GM21528 (cell line): ENCODE measurements around the gene COL6A1.
"Not testable (repeated sequence)": the region's sequence is repeated elsewhere in the genome, so short reads cannot be mapped to it uniquely, and the experiment has no call there.

ENCODE experiments used
- ATAC-seq: cut with Tn5 transposase; IDR thresholded peaks from one replicate; pipeline ENCODE4 v1.9.1; 2021; ENCODE audit warnings: mild to moderate bottlenecking, moderate library complexity; ENCODE audit not compliant: unreplicated experiment, low FRiP score

COL6A1 gene

DNA sequence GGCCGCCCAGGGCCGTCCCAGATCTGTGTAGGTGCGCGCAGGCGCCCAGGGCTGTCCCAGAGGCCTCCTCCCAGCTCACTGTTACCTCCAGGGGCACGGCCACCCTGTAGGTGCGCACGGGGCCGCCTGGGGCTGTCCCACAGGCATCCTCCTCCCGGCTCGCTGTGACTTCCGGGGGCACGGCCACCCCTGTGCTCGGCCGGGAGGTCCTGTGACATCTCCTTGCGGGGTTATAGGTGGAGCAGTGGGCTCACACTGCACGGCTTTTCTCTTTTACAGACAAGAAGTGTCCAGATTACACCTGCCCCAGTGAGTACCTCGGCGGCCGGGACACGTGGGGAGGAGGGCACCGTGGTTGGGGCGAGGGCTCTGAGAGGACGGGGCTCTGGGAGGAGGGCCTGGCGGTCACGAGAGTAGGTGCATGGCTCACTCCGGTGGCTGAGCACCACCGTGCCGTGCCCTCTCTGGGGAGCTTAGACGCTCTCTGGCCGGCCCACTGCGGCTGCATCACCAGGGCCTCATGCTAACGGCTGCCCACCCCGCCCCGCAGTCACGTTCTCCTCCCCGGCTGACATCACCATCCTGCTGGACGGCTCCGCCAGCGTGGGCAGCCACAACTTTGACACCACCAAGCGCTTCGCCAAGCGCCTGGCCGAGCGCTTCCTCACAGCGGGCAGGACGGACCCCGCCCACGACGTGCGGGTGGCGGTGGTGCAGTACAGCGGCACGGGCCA lies 21.4 kb downstream of the COL6A1 start:
- ATAC-seq: no peak

DNA sequence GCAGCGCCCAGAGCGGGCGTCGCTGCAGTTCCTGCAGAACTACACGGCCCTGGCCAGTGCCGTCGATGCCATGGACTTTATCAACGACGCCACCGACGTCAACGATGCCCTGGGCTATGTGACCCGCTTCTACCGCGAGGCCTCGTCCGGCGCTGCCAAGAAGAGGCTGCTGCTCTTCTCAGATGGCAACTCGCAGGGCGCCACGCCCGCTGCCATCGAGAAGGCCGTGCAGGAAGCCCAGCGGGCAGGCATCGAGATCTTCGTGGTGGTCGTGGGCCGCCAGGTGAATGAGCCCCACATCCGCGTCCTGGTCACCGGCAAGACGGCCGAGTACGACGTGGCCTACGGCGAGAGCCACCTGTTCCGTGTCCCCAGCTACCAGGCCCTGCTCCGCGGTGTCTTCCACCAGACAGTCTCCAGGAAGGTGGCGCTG lies 22.0 kb downstream of the COL6A1 start:
- ATAC-seq: no peak

DNA sequence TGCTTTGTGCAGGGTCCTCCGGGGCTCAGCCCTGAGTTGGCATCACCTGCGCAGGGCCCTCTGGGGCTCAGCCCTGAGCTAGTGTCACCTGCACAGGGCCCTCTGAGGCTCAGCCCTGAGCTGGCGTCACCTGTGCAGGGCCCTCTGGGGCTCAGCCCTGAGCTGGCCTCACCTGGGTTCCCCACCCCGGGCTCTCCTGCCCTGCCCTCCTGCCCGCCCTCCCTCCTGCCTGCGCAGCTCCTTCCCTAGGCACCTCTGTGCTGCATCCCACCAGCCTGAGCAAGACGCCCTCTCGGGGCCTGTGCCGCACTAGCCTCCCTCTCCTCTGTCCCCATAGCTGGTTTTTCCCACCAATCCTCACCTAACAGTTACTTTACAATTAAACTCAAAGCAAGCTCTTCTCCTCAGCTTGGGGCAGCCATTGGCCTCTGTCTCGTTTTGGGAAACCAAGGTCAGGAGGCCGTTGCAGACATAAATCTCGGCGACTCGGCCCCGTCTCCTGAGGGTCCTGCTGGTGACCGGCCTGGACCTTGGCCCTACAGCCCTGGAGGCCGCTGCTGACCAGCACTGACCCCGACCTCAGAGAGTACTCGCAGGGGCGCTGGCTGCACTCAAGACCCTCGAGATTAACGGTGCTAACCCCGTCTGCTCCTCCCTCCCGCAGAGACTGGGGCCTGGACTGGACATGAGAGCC lies 22.7 kb downstream of the COL6A1 start:
- ATAC-seq: no peak

DNA sequence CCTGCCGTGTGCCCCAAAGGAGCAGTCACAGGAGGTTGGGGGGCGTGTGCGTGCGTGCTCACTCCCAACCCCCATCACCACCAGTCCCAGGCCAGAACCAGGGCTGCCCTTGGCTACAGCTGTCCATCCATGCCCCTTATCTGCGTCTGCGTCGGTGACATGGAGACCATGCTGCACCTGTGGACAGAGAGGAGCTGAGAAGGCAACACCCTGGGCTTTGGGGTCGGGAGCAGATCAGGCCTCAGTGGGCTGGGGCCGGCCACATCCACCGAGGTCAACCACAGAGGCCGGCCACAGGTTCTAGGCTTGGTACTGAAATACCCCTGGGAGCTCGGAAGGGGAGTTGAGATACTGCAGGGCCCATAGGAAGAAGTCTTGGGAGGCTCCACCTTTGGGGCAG lies 23.5 kb downstream of the COL6A1 start:
- ATAC-seq: no peak

DNA sequence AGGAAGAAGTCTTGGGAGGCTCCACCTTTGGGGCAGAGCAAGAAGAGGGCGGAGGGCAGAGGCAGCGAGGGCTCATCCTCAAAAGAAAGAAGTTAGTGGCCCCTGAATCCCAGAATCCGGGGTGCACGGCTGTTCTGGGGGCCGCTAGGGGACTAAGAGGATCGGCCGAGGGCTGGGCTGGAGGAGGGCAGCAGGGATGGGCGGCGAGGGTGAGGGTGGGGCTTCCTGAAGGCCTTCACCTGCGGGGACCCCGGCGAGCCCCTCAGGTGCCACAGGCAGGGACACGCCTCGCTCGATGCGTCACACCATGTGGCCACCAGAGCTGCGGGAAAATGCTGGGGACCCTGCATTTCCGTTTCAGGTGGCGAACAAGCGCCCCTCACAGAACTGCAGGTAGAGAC lies 23.9 kb downstream of the COL6A1 start:
- no peak for ATAC-seq

DNA sequence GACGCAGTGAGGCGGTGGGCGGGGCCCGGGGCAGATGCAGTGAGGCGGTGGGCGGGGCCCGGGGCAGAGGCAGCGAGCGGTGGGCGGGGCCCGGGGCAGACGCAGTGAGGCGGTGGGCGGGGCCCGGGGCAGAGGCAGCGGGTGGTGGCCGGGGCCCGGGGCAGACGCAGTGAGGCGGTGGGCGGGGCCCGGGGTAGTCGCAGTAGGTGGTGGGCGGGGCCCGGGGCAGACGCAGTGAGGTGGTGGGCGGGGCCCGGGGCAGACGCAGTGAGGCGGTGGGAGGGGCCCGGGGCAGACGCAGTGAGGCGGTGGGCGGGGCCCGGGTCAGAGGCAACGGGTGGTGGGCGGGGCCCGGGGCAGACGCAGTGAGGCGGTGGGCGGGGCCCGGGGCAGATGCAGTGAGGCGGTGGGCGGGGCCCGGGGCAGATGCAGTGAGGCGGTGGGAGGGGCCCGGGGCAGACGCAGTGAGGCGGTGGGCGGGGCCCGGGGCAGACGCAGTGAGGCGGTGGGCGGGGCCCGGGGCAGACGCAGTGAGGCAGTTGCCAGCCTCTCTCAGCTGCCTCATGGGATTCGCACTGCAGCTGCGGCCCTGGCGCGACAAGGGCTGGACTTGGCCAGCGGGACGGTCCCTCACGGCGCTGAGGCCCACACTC lies 24.4 kb downstream of the COL6A1 start:
- not testable (repeated sequence) for ATAC-seq

DNA sequence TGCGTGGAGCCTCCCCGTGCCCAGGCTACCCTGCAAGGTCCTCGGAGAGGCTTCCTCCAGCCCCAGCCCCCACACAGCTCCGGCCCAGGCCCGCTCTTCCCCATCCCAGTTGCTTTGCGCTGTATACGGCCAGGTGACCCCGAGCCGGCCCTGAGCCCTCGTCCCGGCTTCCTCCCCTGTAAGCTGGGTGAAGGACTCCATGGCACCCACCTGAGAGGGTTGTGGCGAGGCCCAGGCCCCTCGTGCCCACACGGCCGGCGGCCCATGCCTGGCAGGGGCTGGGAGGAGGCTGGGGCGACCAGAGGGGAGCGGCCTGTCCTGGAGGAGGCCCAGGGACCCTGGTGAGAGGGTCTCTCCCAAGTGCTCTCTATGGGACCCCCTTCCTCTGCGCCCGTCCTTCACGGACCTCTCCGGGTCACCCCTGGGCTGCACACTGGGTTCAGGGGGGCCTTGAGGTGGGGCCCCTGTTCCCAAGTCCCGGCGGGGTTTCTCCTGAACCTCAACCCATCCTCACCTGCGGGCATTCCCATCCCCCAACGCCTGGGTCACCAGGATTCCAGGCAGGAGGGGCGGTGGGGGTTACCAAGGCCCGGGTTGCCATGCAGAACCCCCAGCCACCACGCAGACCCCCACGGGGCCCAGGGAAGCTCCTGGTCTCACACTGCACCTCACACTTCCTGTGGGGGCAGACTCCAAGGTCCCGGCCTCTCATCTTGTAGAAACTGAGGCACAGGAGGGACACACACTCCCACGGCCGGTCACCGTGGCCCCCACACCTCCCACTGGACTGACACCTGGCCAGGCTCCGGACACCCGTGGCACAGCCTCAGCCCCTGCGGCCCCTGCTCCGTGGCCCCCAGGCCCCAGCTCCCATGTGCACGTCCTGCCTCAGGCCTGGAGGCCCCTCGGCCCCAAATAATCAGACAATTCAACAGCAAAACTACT lies 25.2 kb downstream of the COL6A1 start:
- ATAC-seq: no peak

DNA sequence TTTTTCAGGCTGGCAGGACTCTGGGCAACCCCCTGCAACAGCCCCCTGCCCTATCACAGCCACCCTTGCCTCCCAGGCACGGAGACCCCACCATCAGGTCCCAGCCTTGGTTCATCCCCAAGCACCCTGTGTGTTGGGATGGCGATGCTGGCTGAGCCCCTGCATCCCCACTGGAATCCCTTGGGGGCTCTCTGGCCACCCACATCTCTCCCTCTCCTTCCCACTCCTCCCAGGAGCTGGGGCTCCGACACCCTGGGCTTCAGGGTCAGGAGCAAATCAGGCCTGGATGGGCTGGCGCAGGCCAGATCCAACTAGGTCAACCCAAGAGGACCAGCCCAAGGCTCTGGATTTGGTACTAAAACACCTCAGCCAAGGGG lies 25.9 kb downstream of the COL6A1 start:
- no peak for ATAC-seq

DNA sequence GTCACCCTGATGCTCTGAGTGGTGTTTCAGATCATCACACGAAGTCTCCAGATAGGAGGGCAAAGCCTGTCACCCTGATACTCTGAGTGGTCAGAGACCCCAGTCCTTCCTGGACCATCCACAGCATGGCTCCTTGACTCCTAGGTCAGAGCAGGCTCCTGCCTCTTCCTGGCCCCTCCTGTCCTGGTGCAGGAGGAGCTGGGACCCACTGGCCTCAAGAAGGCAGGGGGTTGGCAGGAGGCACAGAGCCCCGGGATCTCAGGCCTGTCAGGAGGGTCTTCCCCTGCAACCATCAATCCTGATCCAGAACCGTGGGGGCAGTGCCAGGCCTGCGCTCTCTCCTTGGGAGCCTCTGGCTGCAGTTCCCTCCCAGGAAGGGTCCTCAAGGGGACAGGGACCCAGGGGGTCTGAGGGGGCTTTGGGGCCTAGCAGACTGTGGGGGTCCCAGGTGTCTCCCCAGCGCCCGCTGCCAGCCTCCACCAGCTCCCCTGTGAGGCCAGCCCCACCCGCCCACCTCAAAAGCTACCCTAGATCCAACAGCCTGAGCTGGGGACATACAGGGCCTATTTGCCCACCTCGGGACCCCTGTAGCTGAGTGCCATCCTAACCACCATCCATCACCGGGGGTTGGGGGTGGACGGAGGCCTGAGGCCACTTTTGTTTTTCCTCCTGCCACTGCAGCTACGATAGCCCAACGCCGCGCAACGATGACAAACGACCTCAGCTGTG lies 27.5 kb downstream of the COL6A1 start:
- ATAC-seq: no peak

DNA sequence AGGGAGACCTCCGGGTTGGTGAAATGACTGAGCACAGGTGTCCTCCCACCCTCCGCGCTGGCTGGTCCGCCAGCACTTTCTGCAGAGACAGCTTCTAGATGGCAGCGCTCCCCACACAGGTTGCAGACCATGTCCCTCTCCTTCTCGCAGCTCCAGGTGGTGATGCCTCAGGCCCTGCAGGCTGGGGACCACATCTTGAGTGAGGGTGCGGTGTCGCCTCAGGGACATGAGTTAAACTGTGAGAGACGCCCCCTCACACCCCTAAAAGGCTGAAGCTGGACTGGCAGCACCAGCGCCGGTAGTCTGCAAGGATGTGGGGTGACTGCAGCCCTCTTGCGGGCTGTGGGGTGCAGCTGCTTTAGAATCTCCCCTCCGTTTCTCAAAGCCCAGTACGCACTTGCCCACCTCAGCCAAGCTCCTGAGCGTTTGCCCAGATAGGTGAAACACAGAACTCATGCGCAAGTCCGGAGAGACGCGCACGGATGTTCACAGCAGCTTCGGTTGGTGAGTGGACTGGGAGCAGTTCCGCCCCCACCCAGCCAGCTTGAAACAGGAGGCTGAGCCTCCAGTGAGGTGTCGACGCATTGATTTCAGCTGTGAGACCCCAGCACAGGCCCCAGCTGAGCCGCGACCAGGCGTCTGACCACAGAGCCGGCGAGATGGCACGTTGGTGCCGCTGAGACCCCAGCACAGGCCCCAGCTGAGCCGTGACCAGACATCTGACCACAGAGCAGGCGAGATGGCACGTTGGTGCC lies 28.6 kb downstream of the COL6A1 start:
- no peak for ATAC-seq

DNA sequence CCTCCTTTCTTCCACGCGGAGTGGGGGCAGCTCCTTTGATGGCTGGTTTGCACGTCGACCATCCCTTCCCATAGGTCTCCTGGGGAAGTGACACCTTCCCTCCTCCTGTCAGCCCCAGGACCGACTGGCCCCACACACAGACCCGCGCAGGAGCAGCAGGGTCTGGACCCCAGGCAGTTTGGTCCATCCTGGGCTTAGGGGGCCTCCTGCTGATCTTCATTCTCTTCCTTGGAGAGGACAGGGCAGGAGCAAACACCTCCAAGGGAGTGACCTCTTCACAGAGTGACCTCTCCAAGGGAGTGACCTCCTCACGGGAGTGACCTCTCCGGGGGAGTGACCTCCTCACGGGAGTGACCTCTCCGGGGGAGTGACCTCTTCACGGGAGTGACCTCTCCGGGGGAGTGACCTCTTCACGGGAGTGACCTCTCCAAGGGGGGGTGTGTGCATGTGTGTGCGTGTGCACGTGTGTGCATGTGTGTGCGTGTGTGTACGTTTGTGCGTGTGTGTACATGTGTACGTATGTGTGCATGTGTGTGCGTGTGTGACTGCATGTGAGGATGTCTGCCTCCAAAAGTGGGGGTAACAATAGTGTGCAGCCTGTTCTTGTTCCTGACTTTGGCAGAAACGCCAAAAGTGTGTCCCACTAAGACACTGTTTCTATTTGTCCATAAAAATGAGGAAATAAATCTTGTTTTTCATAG lies 29.8 kb downstream of the COL6A1 start:
- no peak for ATAC-seq

DNA sequence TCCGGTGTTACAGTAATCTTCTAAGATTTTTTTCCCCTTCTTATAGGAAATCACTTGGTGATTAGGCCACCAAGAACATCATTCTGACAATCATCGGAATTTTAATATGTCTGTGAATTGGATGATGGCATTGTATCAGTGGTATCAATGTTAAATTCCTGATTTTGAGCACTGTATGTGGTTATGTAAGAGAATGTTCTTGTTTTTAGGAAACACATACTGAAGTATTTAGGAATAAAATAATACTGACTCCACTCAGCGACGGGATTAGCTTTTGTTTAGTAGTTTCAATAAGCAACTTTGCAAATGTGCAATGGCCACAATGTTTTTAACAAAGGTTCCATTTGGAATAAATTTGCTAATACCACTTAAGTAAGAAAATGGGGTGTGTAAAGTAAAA lies 30.6 kb downstream of the COL6A1 start:
- no peak for ATAC-seq

DNA sequence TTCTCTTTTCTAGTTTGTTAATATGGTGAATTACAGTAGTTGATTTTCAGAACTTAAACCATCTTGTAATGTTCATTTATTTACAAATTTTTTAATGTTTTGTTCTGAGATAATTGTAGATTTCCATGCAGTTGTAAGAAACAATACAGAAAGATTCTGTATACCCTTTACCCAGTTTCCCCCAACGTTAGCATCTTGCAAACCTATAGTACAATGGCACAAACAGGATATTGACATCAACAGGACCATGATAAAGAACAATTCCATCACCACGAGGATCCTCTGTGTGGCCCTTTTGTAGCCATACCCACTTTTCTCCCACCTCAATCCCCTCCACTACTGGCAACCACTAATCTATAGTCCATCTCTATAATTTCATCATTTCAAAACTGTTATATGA lies 33.3 kb downstream of the COL6A1 start:
- no peak for ATAC-seq

DNA sequence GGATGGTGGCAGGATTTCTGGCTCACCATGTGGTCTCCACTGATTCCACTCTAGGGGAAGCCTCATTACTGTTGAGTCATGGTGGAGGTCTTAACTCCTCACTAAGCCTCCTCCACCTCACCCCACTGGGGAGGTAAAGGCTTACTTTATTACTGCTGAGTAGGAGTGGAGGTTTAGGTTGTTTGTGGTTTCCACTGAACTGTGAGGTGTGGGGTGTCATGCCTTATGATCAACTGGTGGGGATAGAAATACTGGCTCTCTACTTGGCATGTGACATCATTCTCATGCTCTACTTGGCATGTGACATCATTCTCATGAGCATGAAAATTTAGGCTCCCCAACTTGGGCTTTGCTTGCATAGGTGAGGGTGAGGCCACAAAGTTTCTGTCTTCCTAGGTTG lies 35.6 kb downstream of the COL6A1 start:
- no peak for ATAC-seq

DNA sequence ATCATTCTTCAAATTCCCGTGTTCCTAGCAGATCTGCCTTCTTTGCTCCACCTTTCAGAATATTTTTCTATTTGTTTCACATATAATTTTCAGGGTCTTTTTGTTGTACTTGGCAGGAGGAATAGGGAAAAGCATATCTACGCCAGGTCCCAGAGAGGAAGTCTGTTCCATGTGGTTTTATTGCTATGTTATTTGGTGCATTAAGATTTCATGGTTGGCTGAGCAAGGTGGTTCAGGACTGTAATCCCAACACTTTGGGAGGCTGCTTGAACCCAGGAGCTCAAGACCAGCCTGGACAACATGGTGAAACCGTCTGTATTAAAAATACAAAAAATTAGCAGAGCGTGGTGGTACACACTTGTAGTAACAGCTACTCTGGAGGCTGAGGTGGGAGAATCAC lies 36.1 kb downstream of the COL6A1 start:
- ATAC-seq: no peak

DNA sequence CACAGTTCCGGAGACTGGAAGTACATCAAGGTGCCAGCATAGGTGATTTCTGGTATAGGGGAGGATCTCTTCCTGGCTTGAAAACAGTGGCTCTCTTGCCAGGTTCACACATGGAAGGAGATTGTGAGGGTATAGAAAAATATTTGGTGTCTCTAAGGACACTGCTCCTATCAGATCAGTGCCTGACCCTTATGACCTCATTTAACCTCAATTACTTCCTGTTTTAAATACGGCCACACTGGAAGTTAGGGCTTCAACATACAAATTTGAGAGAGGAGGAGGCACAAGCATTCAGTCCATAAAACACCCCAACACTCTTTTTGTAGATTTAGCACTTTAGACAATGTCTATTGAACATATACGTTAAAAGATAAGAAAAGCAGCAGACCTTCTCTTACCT lies 37.0 kb downstream of the COL6A1 start:
- ATAC-seq: no peak

DNA sequence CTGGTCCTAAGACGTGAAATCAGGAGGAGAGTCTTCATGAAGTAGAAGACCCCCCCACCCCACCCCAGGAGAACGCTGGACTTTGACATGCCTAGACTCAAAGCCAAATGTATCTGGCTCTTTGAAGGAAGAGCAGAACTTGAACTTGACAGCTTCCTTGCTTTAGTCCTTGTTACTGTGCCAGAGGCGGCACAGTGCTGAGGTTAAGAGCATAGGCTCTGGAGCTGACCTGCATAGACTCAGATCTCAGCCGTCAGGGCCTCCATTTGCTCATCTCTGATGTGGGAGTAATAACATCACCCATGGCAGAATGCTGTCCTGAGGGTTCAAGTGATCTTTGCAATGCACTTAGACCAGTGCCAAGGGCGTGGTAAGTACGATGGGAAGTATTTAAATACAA lies 39.0 kb downstream of the COL6A1 start:
- no peak for ATAC-seq

DNA sequence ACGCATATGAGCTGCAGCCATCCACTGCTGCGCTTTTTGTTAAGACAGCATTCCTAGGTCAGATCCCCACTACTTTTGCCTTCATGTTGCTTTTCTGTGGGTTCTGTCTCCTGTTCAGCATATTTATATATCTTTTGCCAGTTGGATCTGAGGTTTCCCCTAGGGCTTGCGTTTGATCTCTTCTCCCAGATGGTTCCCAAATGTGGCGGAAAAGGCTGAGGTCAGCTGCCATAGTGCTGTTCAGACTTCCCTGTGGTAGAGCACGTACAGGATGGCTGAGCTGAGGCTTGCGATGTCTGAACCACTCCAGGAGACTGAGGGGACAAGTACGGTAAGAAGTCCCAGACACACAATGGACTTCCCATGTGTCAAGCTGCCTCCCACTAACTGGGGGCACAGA lies 39.8 kb downstream of the COL6A1 start:
- no peak for ATAC-seq
